CD4-positive, alpha-beta T cell (primary cell): Measurements from ENCODE around the gene PXDN. TPM values are rescaled to one million over a fixed set of nuclear protein-coding genes. Genes with fewer than 3 reads are reported as not detected.
A peak's percentile ranks its signal among the peaks of the same experiment; 100 is the strongest.

ENCODE experiments used
- ATAC-seq: fragments of 200-7000 bp; cut with Tn5 transposase; one replicate; pipeline ENCODE4 v1.10.0; 2022; ENCODE audit warnings: mild to moderate bottlenecking; ENCODE audit not compliant: poor library complexity
- CTCF ChIA-PET: fragments of 350-600 bp; sonication (Branson Sonifier 250); formaldehyde crosslinking; loops from one replicate; lab custom pipeline; 2021; ENCODE audit warnings: antibody characterized with exemption, inconsistent platforms; lab: Charles Lee
- POLR2A ChIA-PET: fragments of 350-600 bp; sonication (Branson Sonifier 250); formaldehyde crosslinking; loops from one replicate; lab custom pipeline; 2021; ENCODE audit warnings: antibody characterized with exemption, inconsistent platforms; lab: Charles Lee
- DNase-seq, 14 experiments: peaks; one replicate each; pipeline ENCODE4 v3.0.0-alpha.2; 2013 to 2020; ENCODE audit warnings: mixed read lengths in 2 of 14
- H3K27ac ChIP-seq, 2 donors: one replicate each; pipeline versions ENCODE4 v1.5.1 to v1.7.0; 2013; ENCODE audit warnings: low read length in 2 of 2, low read depth in 1 of 2, mild to moderate bottlenecking in 1 of 2
- H3K27me3 ChIP-seq, 2 experiments: 1 replicate in 1 of 2; 2 replicates in 1 of 2; pipeline versions ENCODE4 v1.6.1 to v1.7.0; 2013; ENCODE audit warnings: low read length in 2 of 2, control low read depth in 1 of 2, mild to moderate bottlenecking in 1 of 2, moderate library complexity in 1 of 2; ENCODE audit not compliant: insufficient read depth in 2 of 2, control insufficient read depth in 1 of 2
- H3K36me3 ChIP-seq: one replicate; pipeline ENCODE4 v1.6.1; 2013; ENCODE audit warnings: low read length, control low read depth; ENCODE audit not compliant: insufficient read depth
- H3K4me1 ChIP-seq: one replicate; pipeline ENCODE4 v1.6.1; 2013; ENCODE audit warnings: low read length, control low read depth; ENCODE audit not compliant: insufficient read depth
- H3K4me3 ChIP-seq: one replicate; pipeline ENCODE4 v1.5.1; 2013; ENCODE audit warnings: mild to moderate bottlenecking, low read length, moderate library complexity
- H3K9me3 ChIP-seq, 2 experiments: 1 replicate in 1 of 2; 2 replicates in 1 of 2; pipeline versions ENCODE4 v1.6.1 to v1.7.0; 2013; ENCODE audit warnings: low read length in 2 of 2, mild to moderate bottlenecking in 2 of 2, control low read depth in 1 of 2, moderate library complexity in 1 of 2; ENCODE audit not compliant: control insufficient read depth in 1 of 2, insufficient read depth in 1 of 2
- H3K27ac Mint-ChIP-seq: one replicate; pipeline ENCODE4 v1.8.0; 2020; ENCODE audit warnings: mixed read lengths
- H3K27me3 Mint-ChIP-seq: one replicate; pipeline ENCODE4 v1.8.0; 2021; ENCODE audit warnings: mixed read lengths
- H3K36me3 Mint-ChIP-seq: one replicate; pipeline ENCODE4 v1.8.0; 2021; ENCODE audit warnings: low read depth, mixed read lengths
- H3K4me1 Mint-ChIP-seq: one replicate; pipeline ENCODE4 v1.8.0; 2021; ENCODE audit warnings: low read depth, mixed read lengths
- H3K4me3 Mint-ChIP-seq: one replicate; pipeline ENCODE4 v1.8.0; 2020; ENCODE audit warnings: mild to moderate bottlenecking, mixed read lengths
- H3K9me3 Mint-ChIP-seq: one replicate; pipeline ENCODE4 v1.8.0; 2020; ENCODE audit warnings: mixed read lengths
- CTCF ChIP-seq: fragments of 200-600 bp; IDR thresholded peaks from one replicate; pipeline ENCODE4 v1.8.0; 2022; ENCODE audit warnings: antibody characterized with exemption, mild to moderate bottlenecking
- intact Hi-C, 2 experiments: fragments of 100-400 bp; cut with DNase I in 1 of 2; cut with micrococcal nuclease in 1 of 2; formaldehyde crosslinking; loops; one replicate each; pipeline versions ENCODE4 v1.15.1 to v1.9.0; 2023 to 2025; cut with DNase I, micrococcal nuclease
- total RNA-seq, 174 experiments: library from RNA in 2 of 174; stranded (reverse) in 2 of 174; gene quantifications; one replicate each; pipeline ENCODE4 v1.2.3 and lab custom pipeline; 2021 to 2026

The PXDN gene
- total RNA-seq, 2 experiments from 2014 or later: 0.47 to 0.84 TPM

GRCh38 chr2:1658394-1659151 is 85.7 kb downstream of the PXDN start:
- no peak overlapping the region for H3K4me3 ChIP-seq
- Mint-ChIP-seq H3K9me3 (no peaks in the 10 kb centered on the region), H3K36me3 (no peaks in the 10 kb centered on the region), H3K27ac (no peak overlapping the region), H3K4me3 (no peak overlapping the region), H3K27me3 (peaks cover 4% of the 10 kb centered on the region), H3K4me1 (no peaks in the 10 kb centered on the region)
- H3K9me3 ChIP-seq: no peaks in the 10 kb centered on the region
- no peak for TF ChIP-seq CTCF
- POLR2A ChIA-PET: no interaction called here
- peak in 2 of 14 experiments; percentile 8 to 30 for DNase-seq
- H3K4me1 ChIP-seq: no peaks in the 10 kb centered on the region
- H3K27me3 ChIP-seq: peaks cover 0 to 4% of the 10 kb centered on the region in 2 experiments
- CTCF ChIA-PET: no interaction called here
- no peak for ATAC-seq
- no peaks in the 10 kb centered on the region for H3K36me3 ChIP-seq
- H3K27ac ChIP-seq: no peak overlapping the region
- intact Hi-C loops: no loop called here

- no peaks in the 10 kb centered on the region for H3K9me3 ChIP-seq
- no peak for ATAC-seq
- H3K4me1 ChIP-seq: no peaks in the 10 kb centered on the region
- peak in 1 of 14 experiments; percentile 28 for DNase-seq
- no peak overlapping the region for H3K27ac Mint-ChIP-seq
- no peaks in the 10 kb centered on the region for H3K9me3 Mint-ChIP-seq
- CTCF ChIA-PET: no interaction called here
- H3K4me3 ChIP-seq: no peak overlapping the region
- no peak overlapping the region for H3K27ac ChIP-seq
- intact Hi-C loops: no loop called here
- TF ChIP-seq CTCF: no peak
- POLR2A ChIA-PET: no interaction called here
- H3K4me3 Mint-ChIP-seq: no peak overlapping the region
- no peaks in the 10 kb centered on the region for H3K36me3 Mint-ChIP-seq
- H3K27me3 ChIP-seq: peaks cover 0 to 4% of the 10 kb centered on the region in 2 experiments
- no peaks in the 10 kb centered on the region for H3K4me1 Mint-ChIP-seq
- no peaks in the 10 kb centered on the region for H3K36me3 ChIP-seq
- H3K27me3 Mint-ChIP-seq: peaks cover 7% of the 10 kb centered on the region
These were observed 87.1 kb downstream of the PXDN start for GRCh38 chr2:1656961-1657841.

GRCh38 chr2:1656326-1656960 is 87.9 kb downstream of the PXDN start:
- no peak overlapping the region for H3K4me3 ChIP-seq
- Mint-ChIP-seq H3K27me3 (peaks cover 7% of the 10 kb centered on the region), H3K9me3 (no peaks in the 10 kb centered on the region), H3K4me3 (no peak overlapping the region), H3K4me1 (no peaks in the 10 kb centered on the region), H3K27ac (no peak overlapping the region), H3K36me3 (no peaks in the 10 kb centered on the region)
- no peaks in the 10 kb centered on the region for H3K9me3 ChIP-seq
- TF ChIP-seq CTCF: no peak
- DNase-seq (peak in 1 of 14 experiments; percentile 25), ATAC-seq (no peak)
- ChIA-PET CTCF (no interaction called here), POLR2A (no interaction called here)
- intact Hi-C loops: no loop called here
- H3K36me3 ChIP-seq: no peaks in the 10 kb centered on the region
- no peaks in the 10 kb centered on the region for H3K4me1 ChIP-seq
- H3K27ac ChIP-seq: no peak overlapping the region
- peaks cover 0 to 4% of the 10 kb centered on the region in 2 experiments for H3K27me3 ChIP-seq
